GM21717 (cell line): Measurements from ENCODE around the gene SSR2.

Experiments used
- ATAC-seq: cut with Tn5 transposase; IDR thresholded peaks from one replicate; pipeline ENCODE4 v1.9.1; 2021; ENCODE audit warnings: mild to moderate bottlenecking, moderate library complexity; ENCODE audit not compliant: unreplicated experiment

Gene SSR2

DNA sequence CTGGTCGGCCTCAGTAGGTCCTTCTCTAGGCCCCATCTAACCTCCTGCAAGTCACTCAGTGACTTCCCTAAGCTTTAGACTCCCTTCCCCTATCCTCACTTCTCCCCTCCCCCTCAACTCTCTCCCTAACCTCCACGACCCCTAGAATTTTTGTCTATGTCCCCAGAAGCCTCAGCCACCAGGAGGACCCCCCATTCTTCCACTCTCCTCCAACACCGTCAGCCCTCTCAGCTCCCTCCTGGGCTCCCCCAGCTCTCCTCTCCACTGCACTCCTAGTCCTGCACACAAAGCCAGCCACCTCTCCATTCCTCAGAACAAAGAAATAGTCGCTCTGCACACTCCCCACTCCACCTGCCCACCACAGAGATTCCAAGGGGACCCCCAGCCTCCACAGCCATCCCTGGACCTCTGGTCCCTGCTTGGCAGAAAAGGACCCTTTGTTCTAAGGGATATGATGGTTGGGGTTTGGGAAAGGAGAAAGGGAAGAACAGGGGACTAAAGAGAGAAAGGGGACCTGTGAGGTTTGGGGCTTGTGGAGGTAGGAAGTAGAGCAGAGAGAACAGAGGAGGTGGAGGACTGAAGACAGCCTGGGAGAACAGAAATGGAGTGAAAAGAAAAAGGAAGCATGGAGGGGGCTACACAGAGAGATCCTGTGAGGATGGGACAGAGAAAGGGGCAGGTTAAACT lies 45.2 kb downstream of the SSR2 start:
- no peak for ATAC-seq

DNA sequence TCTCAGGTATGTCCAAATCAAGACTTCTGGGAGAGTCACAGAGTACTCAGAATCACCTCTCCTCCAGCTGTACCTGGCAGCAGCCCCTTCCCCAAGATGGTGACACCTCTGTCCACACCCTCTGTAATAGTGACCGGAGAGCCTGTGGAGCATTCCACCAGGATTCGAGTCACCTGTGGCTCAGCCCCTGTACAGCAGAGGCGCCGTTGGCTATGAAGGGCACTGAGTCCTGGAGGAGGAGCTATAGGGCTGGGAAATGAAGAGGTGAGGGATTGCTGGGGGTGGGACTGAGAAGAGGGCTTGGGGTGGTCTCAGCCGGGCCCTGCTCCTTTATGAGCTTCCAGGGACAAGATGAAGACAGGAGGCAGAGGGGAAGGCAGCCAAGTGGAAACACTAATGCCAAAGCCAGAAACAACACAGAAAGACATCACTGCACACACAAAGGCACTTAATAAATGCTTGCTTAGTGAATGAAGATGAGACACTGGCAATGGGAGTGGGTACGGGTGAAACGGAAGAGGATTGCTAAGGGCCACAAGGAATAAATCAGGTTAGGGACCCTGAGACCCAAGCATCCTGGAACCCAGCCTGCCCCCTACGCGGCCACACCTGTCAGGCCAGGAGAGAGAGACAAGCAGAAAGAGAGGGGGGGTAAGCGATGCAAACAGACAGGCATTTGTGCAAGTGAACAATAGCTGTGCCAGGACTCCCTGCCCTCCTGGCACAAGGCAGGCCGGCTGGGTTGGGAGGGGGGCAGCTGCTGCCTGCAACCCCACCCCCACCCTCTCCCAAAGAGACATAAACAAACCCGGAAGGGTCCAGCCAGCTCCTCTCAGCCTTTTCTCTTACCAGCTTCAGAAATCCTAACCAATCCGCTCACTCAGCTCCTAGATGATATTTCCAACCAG lies 46.3 kb downstream of the SSR2 start:
- no peak for ATAC-seq

DNA sequence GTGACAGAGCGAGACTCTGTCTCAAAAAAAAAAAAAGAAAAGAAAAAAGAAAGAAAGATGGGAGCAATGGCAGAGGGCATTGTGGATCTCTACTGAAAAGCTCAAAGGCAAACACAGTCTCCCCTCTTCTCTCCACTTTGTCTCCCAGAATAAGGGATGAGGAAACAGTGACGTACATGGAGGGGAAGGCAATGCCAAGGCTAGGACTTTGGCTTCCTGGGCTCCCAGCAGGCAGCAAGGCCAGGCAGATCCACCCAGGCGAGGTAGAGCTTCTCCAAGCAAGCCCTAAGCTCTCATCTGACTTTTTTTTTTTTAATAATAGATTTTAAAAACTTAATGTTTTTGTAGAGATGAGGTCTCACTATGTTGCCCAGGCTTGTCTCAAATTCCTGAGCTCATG lies 47.0 kb downstream of the SSR2 start:
- no peak for ATAC-seq

DNA sequence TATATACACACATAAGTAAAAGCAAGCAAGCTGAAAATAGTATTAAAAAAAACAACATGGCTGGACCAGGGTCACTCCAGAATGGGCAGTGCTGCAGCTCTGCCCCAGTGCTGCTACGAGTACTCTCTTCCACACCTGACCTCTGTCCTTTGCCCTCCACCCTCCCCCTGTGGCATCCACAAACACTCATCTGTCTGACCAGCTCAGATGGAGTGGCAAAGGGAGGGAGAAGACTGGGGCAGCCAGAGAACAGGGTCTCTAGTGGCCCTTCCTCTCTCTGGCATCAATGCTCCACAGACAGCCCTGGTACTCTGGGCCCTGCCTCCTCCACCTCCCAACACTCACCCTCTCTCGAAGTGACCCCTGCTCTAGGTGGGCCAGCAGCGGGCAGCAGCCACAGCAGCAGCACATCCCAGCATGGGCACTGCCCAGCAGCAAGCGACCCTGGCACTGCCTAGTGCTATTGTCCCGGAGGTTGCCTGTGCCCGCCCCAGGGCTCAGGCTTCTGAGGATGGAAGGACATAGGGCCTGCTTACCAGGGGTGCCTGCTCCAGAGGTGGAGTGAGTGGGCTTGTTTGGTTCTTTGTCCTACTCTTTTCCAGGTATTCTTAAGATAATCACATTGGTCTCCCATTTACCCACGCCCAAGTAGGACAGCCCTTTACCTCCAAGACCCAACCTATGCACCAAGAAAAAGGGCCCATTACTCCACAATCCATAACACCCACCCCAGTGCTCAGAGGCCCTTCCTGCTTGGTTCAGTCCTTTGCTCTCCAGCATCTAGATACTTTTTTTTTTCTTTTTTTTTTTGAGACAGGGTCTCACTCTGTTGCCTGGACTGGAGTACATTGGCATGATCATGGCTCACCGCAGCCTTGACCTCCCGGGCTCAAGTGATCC lies 48.6 kb downstream of the SSR2 start:
- no peak for ATAC-seq

GRCh38 chr1:155970531-155971167 lies 50.1 kb downstream of the SSR2 start:
- no peak for ATAC-seq

GRCh38 chr1:155969377-155969791 lies 51.4 kb downstream of the SSR2 start:
- ATAC-seq = no peak

DNA sequence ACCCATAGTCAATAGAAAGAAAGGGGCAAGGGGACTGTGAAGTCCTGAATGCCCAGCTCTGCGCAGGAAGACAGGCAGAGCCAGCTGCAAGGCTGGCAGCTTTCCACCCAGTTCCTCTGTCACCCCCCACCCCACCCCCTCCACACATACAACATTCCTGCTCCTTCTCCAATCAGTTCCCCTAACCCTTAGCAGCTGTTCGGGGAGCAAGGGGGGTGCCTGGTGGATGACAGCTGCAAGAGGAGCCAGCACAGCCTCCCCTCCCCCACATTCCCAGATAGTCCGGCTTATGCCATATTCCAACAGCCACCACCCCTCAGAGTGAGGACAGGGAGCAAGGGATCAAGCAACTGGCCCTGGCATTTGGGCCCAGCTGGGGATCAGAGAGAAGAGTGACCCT lies 52.1 kb downstream of the SSR2 start:
- no peak for ATAC-seq

DNA sequence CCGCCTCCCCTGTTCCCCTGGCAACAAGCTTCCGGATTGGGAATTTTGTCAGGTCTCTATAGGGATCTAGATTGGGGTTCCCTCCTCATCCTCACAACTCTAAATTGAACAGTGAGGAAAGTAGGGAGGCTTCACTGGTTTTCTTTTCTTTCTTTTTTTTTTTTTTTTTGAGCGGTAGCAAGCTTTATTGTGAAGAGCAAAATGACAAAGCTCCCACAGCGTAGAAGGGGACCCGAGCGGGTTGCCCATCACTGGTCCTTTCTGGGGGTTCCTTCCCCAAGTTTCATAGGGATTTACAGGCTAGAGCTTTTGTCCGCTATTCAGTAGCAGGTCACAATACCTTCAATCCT lies 52.7 kb downstream of the SSR2 start:
- ATAC-seq = no peak

GRCh38 chr1:155967341-155968050 lies 53.3 kb downstream of the SSR2 start:
- no peak for ATAC-seq

DNA sequence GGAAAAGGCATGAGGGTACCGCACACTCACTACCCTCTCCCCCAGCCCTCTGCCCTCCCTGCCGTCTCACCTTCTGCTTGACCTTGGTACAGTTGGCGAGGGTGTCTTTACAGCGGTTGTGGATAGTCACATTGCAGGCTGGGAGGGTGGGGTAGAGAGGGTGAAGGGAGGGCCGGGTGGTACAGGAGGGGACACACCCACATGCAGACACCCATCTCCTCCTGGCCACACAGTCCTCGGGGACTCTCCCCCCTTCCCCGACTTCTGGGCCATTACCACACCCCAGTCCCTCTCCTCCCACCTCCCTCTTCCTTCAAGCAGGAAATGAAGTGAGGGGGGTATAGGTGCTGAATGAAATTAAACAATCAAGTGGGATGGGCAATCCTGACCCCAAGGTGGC lies 54.0 kb downstream of the SSR2 start:
- no peak for ATAC-seq

GRCh38 chr1:155966135-155966534 lies 54.6 kb downstream of the SSR2 start:
- ATAC-seq = no peak

- ATAC-seq = no peak
Measured at GRCh38 chr1:155964193-155964592, 56.6 kb downstream of the SSR2 start.

- ATAC-seq = no peak
Measured at GRCh38 chr1:155962599-155963211, 58.0 kb downstream of the SSR2 start.

GRCh38 chr1:155961937-155962336 lies 58.8 kb downstream of the SSR2 start:
- no peak for ATAC-seq

DNA sequence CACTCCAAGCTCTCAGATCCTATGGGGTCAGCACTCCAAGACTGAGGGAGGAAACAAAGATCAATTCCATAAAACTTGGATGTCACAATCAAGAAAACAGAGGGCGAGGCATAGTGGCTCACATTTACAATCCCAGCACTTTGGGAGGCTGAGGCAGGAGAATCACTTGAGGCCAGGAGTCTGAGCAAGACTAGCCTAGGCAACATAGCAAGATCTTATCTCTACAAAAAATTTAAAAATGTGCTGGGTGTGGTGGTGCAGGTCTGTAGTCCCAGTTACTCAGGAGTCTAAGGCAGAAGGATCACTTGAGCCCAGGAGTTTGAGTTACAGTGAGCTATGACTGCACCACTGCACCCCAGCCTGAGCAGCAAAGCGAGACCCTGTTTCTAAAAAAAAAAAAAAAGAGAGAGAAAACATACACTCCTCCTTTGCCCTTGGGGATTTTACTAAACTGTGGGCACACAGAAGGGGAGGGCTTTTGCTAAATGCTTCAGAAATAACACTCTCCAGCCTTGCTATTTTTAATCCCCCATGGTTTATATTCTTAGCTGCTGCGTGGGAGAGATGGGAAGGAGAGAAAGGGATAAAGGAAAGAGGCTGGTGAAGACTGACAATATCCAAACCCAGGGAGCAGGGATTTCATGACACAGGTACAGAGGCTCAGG lies 60.5 kb downstream of the SSR2 start:
- ATAC-seq = no peak
